Astrocyte (in vitro differentiated cells and primary cell): ENCODE data around the gene PCBP3. TPM values are rescaled to one million over a fixed set of nuclear protein-coding genes. Genes with fewer than 3 reads are reported as not detected.

Experiments
- DNase-seq: peaks from one replicate; pipeline ENCODE4 v3.0.0-alpha.2; 2010; ENCODE audit warnings: low read depth
- FAIRE-seq: peaks from 2 replicates; lab custom pipeline; 2011; peaks lifted over from hg19 to GRCh38; lab: Jason Lieb, UNC
- H2AFZ ChIP-seq: 2 replicates; pipeline ENCODE4 v1.6.0; 2012; ENCODE audit warnings: low read depth, low read length, inconsistent platforms
- H3K27ac ChIP-seq: 2 replicates; pipeline ENCODE4 v1.5.1; 2011; ENCODE audit warnings: low read depth, low read length, inconsistent platforms
- H3K27me3 ChIP-seq: 2 replicates; pipeline ENCODE4 v1.6.0; 2011; ENCODE audit warnings: low read length, inconsistent platforms; ENCODE audit not compliant: insufficient read depth
- H3K36me3 ChIP-seq: 2 replicates; pipeline ENCODE4 v1.5.1; 2011; ENCODE audit warnings: low read length, inconsistent platforms; ENCODE audit not compliant: insufficient read depth
- H3K4me1 ChIP-seq: 2 replicates; pipeline ENCODE4 v1.5.1; 2011; ENCODE audit warnings: low read length, inconsistent platforms; ENCODE audit not compliant: insufficient read depth
- H3K4me2 ChIP-seq: 2 replicates; pipeline ENCODE4 v1.6.0; 2012; ENCODE audit warnings: low read length, inconsistent platforms
- H3K4me3 ChIP-seq: 2 replicates; pipeline ENCODE4 v1.5.1; 2011; ENCODE audit warnings: low read depth, mild to moderate bottlenecking, low read length, inconsistent platforms; ENCODE audit not compliant: insufficient read depth
- H3K79me2 ChIP-seq: 2 replicates; pipeline ENCODE4 v1.6.0; 2012; ENCODE audit warnings: mild to moderate bottlenecking, low read length, inconsistent platforms; ENCODE audit not compliant: insufficient read depth
- H3K9ac ChIP-seq: 2 replicates; pipeline ENCODE4 v1.6.0; 2012; ENCODE audit warnings: mild to moderate bottlenecking, low read length, inconsistent platforms
- H3K9me3 ChIP-seq: 2 replicates; pipeline ENCODE4 v1.5.1; 2012; ENCODE audit warnings: low read depth, mild to moderate bottlenecking, low read length, inconsistent platforms; ENCODE audit not compliant: insufficient read depth
- H4K20me1 ChIP-seq: 2 replicates; pipeline ENCODE4 v1.6.0; 2012; ENCODE audit warnings: low read length, inconsistent platforms; ENCODE audit not compliant: insufficient read depth
- H3K27ac Mint-ChIP-seq: one replicate; pipeline ENCODE4 v1.8.0; 2021; ENCODE audit warnings: mild to moderate bottlenecking, mixed read lengths; ENCODE audit not compliant: unreplicated experiment
- H3K27me3 Mint-ChIP-seq: one replicate; pipeline ENCODE4 v1.8.0; 2021; ENCODE audit warnings: low read depth, mixed read lengths; ENCODE audit not compliant: unreplicated experiment
- H3K36me3 Mint-ChIP-seq: one replicate; pipeline ENCODE4 v1.8.0; 2021; ENCODE audit warnings: low read depth, mixed read lengths; ENCODE audit not compliant: unreplicated experiment
- H3K4me1 Mint-ChIP-seq: one replicate; pipeline ENCODE4 v1.8.0; 2021; ENCODE audit warnings: low read depth, mixed read lengths; ENCODE audit not compliant: unreplicated experiment
- H3K4me3 Mint-ChIP-seq: one replicate; pipeline ENCODE4 v1.8.0; 2021; ENCODE audit warnings: mild to moderate bottlenecking, moderate library complexity, mixed read lengths; ENCODE audit not compliant: unreplicated experiment
- H3K9me3 Mint-ChIP-seq: one replicate; pipeline ENCODE4 v1.8.0; 2021; ENCODE audit warnings: mild to moderate bottlenecking, mixed read lengths; ENCODE audit not compliant: unreplicated experiment
- CTCF ChIP-seq: IDR thresholded peaks from 2 replicates; pipeline ENCODE4 v1.5.1; 2011; ENCODE audit warnings: low read depth, mild to moderate bottlenecking, inconsistent platforms, low read length, moderate library complexity; ENCODE audit not compliant: insufficient read depth
- EZH2 ChIP-seq: IDR thresholded peaks from 2 replicates; pipeline ENCODE4 v1.6.1; 2012; ENCODE audit warnings: mild to moderate bottlenecking, low read length, inconsistent platforms; ENCODE audit not compliant: insufficient read depth
- total RNA-seq: library from RNA; stranded (reverse); gene quantifications from 2 replicates; pipeline ENCODE4 v1.2.1, GENCODE V29; 2021

The PCBP3 gene
- total RNA-seq, 1 donor from 2014 or later, result 1.8 TPM

- DNase-seq, result no peak
- Histone ChIP-seq H3K4me2 (no peak overlapping the region), H3K4me3 (no peak overlapping the region), H3K27me3 (no peaks in the 10 kb centered on the region), H3K9ac (no peak overlapping the region), H4K20me1 (peaks cover 8% of the 10 kb centered on the region), H3K4me1 (peaks cover 13% of the 10 kb centered on the region), H3K79me2 (no peaks in the 10 kb centered on the region), H3K9me3 (no peaks in the 10 kb centered on the region), H2AFZ (no peak overlapping the region), H3K36me3 (no peaks in the 10 kb centered on the region), H3K27ac (no peak overlapping the region)
- TF ChIP-seq EZH2, result no peak
- no peak for TF ChIP-seq CTCF
- no peak for FAIRE-seq
- peaks cover 3% of the 10 kb centered on the region for H3K4me1 Mint-ChIP-seq
- peaks cover 2% of the 10 kb centered on the region for H3K9me3 Mint-ChIP-seq
- H3K27ac Mint-ChIP-seq, result no peak overlapping the region
- no peak overlapping the region for H3K4me3 Mint-ChIP-seq
- peaks cover 11% of the 10 kb centered on the region for H3K27me3 Mint-ChIP-seq
- peaks cover 2% of the 10 kb centered on the region for H3K36me3 Mint-ChIP-seq
Observed at GRCh38 chr21:45764792-45765191, 121.3 kb downstream of the PCBP3 start.

DNA sequence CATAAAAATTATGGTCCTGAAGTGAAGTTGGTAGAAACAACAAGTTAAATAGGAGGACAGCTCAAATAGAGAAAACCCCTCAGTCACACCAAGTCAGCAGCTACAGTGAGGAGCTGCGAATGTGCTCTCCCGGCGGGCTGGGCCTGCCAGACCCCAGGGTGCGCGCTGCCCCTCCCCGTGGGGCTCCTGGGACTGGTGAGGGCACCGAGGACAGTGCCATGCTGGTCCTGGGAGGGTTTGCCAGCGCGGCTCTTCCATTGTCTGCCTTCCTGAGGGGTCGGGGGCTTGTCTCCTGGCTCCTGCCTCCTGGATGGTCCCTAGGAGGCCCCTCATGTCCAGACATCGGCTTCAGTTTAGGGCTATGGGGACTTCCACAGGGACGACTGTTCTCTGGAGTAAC lies 121.8 kb downstream of the PCBP3 start:
- H3K27me3 ChIP-seq, result no peaks in the 10 kb centered on the region
- Mint-ChIP-seq H3K36me3 (peaks cover under 1% of the 10 kb centered on the region), H3K4me1 (peaks cover 3% of the 10 kb centered on the region), H3K4me3 (no peak overlapping the region), H3K27me3 (peaks cover 13% of the 10 kb centered on the region), H3K9me3 (peaks cover under 1% of the 10 kb centered on the region), H3K27ac (no peak overlapping the region)
- H2AFZ ChIP-seq, result no peak overlapping the region
- H3K4me1 ChIP-seq, result peaks cover 13% of the 10 kb centered on the region
- H3K4me2 ChIP-seq, result no peak overlapping the region
- no peak overlapping the region for H3K27ac ChIP-seq
- FAIRE-seq (no peak), DNase-seq (no peak)
- H3K9me3 ChIP-seq, result no peaks in the 10 kb centered on the region
- H3K4me3 ChIP-seq, result no peak overlapping the region
- H3K36me3 ChIP-seq, result no peaks in the 10 kb centered on the region
- H3K79me2 ChIP-seq, result no peaks in the 10 kb centered on the region
- H3K9ac ChIP-seq, result no peak overlapping the region
- peaks cover 8% of the 10 kb centered on the region for H4K20me1 ChIP-seq
- TF ChIP-seq EZH2 (no peak), CTCF (no peak)

- peaks cover 8% of the 10 kb centered on the region for H4K20me1 ChIP-seq
- Mint-ChIP-seq H3K4me1 (peaks cover 3% of the 10 kb centered on the region), H3K4me3 (no peak overlapping the region), H3K36me3 (no peaks in the 10 kb centered on the region), H3K27me3 (peaks cover 14% of the 10 kb centered on the region), H3K27ac (no peak overlapping the region), H3K9me3 (no peaks in the 10 kb centered on the region)
- H3K4me1 ChIP-seq, result peaks cover 13% of the 10 kb centered on the region
- H2AFZ ChIP-seq, result no peak overlapping the region
- no peaks in the 10 kb centered on the region for H3K9me3 ChIP-seq
- H3K36me3 ChIP-seq, result no peaks in the 10 kb centered on the region
- no peak overlapping the region for H3K4me2 ChIP-seq
- DNase-seq, result no peak
- no peak overlapping the region for H3K4me3 ChIP-seq
- no peak overlapping the region for H3K9ac ChIP-seq
- no peaks in the 10 kb centered on the region for H3K79me2 ChIP-seq
- TF ChIP-seq EZH2, result no peak
- no peak for TF ChIP-seq CTCF
- H3K27me3 ChIP-seq, result no peaks in the 10 kb centered on the region
- no peak overlapping the region for H3K27ac ChIP-seq
- no peak for FAIRE-seq
Observed at GRCh38 chr21:45766055-45766454, 122.5 kb downstream of the PCBP3 start.
